VCaP (cell line): ENCODE data around the gene ATF6B.

Source experiments
- H3K27ac ChIP-seq: fragments of 450-650 bp; 2 replicates; pipeline ENCODE4 v1.5.1; 2017
- TF ChIP-seq, protein P1 (sequence below): fragments of 450-650 bp; conservative IDR thresholded peaks from 2 replicates; pipeline ENCODE4 v1.5.1; 2017; ENCODE audit warnings: mild to moderate bottlenecking, moderate library complexity

Gene ATF6B

DNA sequence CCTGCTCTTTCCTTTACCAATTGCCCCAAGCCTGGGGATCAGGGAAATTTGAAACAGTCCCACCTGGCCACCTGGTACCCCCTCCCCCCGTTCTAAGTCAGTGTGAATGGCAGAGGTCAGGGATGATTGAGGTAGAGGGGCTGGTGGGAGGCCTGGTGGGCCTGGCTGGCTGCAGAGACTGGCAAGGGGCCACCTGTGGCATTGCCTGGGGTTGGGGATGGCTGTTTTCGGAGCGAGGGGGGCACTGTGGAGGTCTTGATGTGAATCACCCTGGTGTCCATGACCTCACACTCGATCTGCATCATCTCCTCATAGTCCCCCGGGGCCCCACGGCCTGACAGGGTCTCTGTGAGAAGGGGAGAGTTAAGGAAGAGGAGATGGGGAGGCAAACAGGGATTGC lies 12.4 kb downstream of the ATF6B start:
- no peak overlapping the region for H3K27ac ChIP-seq
- TF ChIP-seq, protein P1, sequence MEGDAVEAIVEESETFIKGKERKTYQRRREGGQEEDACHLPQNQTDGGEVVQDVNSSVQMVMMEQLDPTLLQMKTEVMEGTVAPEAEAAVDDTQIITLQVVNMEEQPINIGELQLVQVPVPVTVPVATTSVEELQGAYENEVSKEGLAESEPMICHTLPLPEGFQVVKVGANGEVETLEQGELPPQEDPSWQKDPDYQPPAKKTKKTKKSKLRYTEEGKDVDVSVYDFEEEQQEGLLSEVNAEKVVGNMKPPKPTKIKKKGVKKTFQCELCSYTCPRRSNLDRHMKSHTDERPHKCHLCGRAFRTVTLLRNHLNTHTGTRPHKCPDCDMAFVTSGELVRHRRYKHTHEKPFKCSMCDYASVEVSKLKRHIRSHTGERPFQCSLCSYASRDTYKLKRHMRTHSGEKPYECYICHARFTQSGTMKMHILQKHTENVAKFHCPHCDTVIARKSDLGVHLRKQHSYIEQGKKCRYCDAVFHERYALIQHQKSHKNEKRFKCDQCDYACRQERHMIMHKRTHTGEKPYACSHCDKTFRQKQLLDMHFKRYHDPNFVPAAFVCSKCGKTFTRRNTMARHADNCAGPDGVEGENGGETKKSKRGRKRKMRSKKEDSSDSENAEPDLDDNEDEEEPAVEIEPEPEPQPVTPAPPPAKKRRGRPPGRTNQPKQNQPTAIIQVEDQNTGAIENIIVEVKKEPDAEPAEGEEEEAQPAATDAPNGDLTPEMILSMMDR, result no peak

DNA sequence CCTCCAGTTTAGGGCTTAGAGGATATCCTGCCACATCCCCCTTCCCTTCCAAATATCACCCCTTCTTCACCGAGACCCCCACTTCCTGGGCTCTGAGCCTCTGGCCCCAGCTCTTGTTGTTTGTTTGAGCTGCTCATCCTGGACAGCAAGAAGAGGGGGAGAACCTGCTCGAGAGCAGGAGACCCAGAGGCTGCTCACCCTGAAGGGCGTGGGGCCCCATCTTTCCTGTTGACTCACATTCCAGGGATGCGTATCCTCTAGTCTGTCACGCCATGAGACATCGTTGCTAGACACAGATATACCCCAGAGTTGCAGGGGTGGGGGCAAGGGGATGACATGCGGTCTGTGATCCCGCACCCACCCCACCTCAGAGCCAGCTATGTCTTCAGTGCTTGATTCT lies 13.2 kb downstream of the ATF6B start:
- H3K27ac ChIP-seq, result no peak overlapping the region
- TF ChIP-seq, protein P1, result no peak

DNA sequence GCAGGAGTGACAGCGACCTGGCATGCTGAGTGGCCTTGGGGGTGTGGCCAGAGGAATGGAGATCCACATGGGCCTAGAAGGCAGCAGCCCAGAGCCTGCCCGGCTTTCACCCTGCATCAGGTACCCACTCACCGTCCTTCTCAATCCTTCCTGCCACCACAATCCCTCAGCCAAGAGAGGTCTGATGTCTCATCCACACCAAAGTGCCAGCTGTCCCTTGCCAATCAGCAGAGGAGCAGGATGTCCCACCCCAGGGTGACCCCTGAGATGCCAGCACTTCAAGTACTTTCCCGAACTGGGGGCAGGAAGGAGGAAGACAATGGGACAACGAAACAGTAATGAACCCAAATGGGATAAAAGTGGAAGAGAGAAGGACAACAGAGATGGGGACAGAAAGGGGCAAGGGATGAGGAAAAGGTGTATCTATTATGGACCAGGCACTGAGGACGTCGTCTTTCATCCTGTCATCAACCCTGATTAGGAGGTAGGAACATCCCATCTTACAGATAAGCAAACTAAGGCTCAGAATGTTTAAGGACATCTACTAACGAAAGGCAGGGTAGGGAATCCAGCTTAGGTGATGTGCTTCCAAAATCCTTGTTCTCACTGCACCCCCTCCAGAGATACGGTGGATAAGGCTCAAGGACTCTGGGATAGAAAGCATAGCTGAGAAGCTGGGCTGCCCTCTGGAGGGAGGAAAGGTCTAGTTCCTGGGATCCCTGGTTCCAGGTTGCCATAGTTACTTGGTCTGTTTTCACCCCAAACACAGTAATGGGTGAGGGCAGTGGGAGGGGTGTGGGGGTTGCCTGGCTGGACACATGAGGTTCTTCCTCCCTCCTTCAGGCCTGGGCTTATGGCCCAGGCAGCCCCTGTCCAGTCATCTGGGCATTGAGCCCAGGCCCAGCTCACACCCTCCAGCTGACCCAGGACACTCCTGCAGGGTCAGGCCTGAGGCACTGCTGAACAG lies 14.4 kb downstream of the ATF6B start:
- H3K27ac ChIP-seq, result no peak overlapping the region
- TF ChIP-seq, protein P1, result no peak

DNA sequence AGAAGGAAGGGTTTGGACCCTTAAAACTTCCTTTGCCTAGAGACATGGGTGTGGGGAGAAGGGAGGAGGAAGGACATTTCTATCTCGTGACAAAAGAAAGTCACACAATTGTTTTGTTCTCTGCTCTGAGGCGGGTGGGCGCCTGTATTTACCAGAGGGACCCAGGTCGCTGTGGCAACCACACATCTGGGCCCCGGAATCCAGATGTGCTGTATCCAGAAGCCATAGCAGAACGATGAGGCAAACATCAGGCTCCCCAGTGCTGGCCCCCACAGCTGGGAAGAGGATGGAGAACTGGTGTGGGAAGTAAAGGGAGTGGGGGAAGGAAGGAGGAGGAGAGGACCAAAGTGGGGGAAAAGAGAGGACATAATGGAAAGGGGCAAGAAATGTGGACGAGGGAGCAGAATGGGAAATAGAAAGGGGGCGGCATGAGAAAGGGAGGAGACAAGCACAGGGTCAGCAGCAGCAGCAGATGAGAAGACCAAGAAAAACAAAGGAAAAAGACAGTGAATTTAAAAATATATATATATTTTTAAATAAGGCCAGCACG lies 15.5 kb downstream of the ATF6B start:
- H3K27ac ChIP-seq, result no peak overlapping the region
- TF ChIP-seq, protein P1, result no peak

DNA sequence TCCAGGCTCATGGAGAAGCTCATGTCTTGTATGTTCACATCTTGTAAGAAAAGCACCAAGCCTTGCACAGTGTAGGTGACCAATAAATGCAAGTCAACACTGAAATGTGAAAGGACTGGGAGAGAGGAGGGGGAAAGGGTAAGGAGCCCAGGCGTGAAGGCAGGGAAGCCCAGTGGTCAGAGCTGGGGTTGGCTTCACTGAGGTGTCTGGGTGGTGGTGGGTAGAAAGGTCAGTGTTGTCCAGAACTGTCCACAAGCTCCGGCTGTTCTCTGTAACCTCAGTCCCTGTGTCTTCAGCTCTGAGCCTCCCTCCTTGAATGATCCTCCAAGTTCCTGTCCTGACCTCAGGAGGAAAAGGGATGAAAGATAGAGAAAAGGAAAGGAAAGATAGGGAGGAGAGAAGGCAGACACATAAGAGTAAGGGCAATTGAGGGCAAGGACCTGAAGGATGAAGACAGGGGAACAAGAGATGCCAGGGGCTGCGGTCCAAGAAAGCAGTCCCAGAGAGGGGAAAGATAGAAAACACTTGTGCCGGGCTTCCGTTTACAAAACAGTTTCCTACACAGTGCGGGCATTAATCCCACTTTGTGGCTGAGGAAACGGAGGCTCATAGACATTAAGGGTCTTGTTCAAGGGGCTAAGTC lies 16.5 kb downstream of the ATF6B start:
- H3K27ac ChIP-seq, result no peak overlapping the region
- TF ChIP-seq, protein P1, result no peak

DNA sequence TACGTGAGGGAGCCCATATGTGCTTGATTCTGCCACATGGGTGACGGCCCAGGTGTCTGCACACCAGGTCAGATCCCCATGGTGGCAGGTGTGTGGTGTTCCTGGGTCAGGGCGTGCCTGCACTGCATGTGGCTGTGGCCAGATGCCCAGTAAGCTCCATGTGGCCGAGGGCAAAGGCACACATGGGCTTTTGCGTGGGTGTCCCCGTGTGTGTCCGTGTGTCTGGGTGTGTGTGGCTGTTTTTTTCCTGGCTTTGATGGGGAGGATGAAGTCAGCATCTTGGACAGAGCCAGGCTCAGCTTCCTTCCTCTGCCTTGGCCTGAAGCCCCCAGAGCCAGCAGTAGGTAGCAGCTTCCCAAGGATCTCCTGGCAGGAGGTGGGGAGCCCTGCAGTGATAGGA lies 17.4 kb downstream of the ATF6B start:
- no peak overlapping the region for H3K27ac ChIP-seq
- TF ChIP-seq, protein P1, result no peak

DNA sequence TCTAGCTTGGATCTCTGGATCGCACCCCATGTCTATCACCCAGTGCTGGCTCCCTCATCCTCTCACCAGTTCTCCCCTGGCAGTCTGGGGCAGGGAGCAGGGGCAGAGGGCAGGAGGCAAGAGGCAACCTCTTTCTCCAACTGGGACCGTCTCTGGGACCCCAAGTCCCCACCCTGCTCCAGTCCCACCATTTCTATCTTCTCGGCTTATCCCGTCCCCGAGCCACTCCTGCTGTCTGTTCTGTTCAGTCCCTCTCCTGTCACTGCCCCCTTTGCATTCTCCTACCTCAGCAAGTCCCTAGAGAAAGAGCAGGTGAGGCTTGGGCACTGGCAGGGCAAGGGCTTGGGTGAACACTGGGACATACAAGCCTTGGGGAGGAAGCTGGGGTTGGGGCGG lies 18.3 kb downstream of the ATF6B start:
- H3K27ac ChIP-seq, result no peak overlapping the region
- TF ChIP-seq, protein P1, result no peak
